CD4-positive, alpha-beta T cell treated with Interleukin-17A for 4 hours (primary cell): ENCODE measurements around the gene KCNMB1.
A peak's percentile ranks its signal among the peaks of the same experiment; 100 is the strongest.

Experiments
- DNase-seq: peaks from one replicate; pipeline ENCODE4 v3.0.0-alpha.2; 2020; ENCODE audit warnings: mixed read lengths

Gene KCNMB1, protein sequence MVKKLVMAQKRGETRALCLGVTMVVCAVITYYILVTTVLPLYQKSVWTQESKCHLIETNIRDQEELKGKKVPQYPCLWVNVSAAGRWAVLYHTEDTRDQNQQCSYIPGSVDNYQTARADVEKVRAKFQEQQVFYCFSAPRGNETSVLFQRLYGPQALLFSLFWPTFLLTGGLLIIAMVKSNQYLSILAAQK

DNA sequence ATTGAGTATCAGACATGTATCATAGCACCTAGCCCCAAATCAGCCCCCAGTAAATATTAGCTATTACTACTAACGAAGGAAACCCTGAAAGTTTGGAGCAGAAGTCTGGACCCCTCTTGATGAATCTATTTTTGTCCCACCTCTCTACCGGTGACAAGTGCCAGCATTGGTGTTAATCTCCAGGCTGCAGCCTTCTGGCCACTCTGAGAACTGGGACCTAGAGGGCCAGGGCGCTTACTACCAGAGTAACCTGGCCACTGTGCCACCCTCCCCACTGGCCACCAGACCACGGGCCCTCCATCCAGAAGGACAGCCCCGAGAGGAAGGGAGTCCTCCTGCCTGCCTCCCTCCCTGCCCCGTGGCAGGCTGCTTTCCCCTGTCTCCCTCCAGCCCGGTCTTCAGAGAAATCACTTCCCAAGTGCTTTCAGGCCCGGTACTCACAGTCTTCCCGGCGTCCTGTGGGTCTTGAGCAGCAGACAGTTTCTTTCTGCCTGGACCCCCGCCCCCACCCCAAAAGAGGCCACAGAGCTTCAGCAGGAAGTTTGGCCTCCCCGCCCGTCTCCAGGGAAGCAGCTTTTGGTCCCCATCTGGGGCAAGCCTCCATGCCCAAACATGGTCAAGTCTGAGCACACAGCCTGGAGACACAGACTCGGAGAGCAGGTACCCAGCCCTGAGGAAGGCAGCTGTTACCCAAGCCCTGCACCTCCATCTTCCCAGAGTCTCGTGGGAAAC, at the start of gene KCNMB1:
Gene KCNMB1, minus strand, starts transcription at position 550 of the 732 bp plus-strand sequence. CDS start 3,920 bp downstream, outside the sequence.
- no peak for DNase-seq

DNA sequence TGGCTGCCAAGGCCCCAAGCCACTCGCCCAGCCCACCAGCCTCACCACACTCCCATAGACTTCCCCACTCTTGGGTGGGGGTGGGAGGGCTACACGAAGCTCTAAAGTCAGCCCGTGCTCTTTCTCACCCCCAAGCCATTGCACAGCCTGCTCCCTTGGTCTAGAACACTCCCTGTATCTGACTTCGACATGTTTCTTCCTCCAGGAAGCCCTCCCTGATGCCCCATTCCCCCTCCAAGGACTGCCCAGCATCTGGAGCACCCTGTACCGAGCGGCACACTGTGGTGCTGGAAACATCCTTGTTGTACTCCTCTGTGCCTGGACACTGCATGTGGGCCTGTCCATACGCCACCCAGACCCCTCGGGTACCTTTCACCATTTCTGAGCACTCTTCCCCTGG, 49.4 kb upstream of the KCNMB1 start:
- no peak for DNase-seq

DNA sequence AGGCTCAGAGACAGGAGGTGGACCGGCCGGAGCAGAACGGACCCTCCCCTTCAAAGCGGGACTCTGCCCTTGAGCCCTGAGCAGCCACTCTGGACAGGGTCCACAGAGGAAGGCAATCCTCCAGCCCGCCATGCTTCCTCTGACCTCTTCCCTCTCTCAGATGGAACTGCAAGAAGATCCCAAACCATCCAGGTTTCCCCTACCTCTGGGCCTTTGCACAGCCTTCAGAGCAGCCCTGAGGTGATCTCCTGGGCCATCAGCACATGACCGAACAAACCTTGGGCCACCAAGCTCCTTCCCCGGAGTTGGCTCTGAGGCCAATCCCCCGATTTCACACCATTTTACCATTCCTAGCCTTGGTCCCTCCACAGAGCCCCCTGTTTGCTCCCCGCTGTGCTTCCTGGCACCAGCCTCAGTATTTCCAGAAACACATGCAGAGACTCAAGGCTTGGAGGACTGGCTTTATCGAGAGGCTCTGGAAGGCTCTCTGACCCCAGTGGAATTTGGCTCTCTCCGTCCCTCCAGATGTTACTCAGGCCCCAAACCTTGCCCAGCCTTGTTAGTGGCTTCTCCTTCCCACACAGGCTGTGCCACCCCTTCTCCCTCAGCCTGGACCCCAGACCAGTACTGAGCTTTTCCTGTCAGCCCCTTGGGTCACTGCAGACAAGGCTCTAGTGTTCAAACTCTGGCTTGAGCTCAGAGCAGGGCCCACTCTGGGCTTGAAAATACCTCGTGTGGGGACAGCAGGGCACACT, 48.6 kb upstream of the KCNMB1 start:
- no peak for DNase-seq

DNA sequence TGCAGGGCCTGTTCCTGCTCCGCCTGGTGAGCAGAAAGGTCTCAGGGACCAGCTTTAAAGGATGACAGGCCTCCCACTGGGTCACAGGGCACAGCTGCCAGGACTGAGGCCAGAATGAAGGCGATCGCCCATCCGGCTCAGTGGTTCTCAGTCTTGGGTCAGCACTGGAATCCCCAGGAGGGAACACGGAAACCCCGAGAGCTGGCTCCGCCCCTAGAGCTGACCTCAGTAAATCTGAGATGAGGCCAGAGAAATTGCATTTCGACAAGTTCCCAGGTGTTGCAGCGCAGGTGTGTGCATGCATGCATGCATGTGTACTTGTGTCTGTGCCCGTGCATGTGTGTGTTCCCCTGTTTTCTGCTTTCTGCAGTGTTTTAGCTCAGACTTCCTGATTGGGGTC, 47.2 kb upstream of the KCNMB1 start:
- DNase-seq = no peak

DNA sequence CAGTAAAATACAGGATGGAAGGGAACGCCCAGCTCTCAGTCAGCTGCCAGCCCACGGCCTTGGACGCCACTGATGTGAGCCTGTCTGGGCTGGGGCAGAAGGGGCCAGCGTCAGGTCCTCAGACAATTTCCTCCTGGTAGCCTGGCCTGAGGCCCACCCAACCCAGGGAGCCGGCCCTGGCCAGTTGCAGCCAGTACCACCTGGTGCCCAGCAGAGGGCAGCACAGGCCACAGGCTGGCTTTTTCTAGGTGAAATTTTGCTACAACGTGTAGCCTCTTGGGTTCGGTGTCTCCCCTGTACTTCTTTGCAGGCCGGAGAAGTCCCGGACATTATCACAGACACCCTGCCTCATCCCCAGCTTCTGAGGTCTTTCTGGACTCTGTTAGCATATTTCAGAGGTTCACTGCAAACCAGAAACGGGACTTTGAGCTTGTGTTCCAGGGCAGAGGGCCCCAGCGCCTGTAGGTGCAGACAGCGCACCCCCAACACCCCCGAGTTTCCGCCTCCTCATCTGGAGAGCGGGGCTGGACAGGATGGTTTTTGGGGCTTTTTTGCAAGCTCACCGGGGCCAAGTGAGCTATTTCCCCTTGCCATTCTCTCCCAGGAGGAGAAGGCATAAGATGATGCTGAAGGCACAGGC, 45.9 kb upstream of the KCNMB1 start:
- DNase-seq = peak; percentile 66

DNA sequence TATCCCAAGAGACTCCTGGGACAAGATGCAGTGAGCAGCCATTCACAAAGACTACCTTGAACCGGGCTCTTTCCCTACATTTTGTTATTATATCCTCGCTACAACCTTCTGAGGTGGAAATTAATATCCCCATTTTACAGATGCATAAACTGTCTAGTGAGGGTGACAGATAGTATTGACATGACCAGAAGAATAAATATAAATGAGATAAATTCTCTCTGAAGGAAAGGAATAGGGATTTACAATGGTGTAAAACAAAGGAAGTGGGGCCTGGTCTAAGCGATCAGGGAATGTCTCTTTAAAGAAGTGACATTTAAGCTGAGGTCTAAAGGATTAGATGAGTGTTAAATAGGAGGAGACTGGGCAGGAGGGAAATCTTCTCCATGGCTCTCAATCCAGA, 43.5 kb upstream of the KCNMB1 start:
- DNase-seq = no peak

DNA sequence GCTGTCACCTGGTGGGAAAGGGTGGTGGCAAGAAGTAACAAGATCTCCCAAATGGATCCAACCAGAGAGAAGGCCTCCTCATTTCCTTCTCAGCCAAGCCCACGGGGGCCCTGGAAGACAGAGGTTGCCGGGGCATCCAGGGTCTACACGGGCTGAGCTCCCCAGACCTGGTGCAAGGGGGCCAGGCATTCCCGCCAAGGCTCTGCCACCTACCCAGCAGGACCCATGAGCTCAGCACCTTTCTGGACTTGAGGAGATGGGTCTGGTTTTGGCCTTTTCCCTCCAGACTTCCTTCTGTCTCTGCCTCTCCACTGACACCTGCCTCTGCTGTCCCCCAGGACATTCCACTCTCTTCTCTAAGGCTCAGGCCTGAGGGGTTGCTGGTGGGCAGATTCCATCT, 42.4 kb upstream of the KCNMB1 start:
- no peak for DNase-seq

DNA sequence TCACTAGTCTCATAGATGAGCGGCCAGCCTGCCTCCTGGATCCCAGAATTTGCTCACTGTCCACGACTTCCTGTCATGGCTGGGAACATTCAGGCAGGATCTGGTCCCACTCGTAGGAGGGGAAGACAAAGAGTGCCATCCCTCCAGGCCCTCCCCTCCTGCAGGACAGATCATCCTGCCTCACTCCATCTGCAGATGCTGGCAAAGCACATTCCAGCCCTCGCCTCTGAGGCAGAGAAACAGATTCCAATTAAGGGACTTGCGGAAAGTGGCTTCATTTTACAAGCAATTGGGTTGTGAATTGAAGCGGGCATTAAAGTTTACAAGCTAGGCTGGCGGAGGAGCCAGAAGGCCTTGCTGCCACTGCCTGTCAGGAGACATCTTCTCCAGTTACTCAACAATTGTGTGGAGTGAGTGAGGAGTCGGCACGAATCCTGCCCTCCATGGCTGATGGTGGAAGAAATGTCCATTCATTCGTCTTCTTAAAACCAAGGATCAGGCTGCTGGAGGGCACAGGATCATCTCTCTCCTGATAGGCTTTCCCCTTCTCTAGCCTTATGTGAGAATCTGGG, 41.8 kb upstream of the KCNMB1 start:
- DNase-seq = no peak

DNA sequence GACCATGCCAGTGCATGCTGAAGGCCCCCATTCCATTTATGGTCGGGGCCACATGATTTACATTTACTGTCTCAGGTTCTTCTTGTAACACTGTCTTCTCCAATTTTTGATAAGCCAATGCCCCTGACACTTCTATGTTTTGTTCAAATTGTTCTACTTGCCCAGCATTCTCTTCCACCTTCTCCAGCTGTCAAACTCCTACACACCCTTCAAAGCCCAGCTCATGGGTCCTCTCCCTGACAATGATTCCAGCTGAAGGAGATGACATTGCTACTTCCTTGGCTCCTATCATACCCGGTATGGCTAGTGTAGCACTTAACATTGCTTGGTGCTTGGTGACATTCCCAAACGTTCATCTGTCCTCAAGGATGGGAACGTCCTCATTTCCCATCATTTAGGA, 41.1 kb upstream of the KCNMB1 start:
- DNase-seq = no peak

DNA sequence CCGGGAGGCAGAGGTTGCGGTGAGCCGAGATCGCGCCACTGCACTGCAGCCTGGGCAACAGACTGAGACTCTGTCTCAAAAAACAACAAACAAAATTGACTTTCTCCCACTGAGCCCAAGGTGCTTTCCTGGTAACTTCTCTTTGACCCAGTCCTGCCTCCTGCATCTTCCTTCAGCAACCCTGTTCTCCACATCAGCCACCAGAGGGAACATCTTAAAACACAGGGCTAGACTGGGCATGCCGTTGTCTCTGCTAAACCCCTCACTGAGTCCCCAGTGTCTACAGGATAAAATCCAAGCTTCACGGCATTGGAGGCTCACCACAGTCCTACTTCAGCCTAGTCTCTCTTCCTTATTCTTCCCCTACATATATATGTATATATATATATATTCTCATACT, 39.8 kb upstream of the KCNMB1 start:
- no peak for DNase-seq

DNA sequence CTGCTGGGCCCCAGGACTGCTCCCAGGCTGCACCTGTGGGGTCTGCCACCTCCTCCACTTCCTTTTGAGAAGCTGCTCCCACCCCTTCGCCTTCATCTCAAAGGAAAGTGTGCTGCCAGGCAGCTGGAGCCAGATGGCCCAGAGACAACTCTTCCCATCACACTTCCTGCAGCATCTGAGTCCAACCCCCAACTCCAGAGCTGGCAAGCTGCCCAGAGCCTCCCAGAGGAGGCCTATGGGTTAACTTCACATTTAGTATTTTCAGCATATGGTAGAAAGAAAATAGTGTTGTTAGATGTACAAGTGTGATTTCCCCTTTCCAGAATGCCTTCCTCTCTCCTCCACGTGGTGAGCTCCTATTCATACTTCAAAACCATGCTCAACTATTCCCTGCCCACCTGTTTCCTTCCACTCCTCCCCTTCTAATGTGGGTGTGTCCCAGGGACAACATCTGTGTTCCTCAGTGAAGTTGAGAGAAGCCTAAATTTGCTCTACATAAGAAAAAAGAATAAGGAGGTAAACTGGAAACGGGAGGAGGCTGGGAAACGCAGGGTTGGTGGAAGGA, 38.6 kb upstream of the KCNMB1 start:
- DNase-seq = no peak

DNA sequence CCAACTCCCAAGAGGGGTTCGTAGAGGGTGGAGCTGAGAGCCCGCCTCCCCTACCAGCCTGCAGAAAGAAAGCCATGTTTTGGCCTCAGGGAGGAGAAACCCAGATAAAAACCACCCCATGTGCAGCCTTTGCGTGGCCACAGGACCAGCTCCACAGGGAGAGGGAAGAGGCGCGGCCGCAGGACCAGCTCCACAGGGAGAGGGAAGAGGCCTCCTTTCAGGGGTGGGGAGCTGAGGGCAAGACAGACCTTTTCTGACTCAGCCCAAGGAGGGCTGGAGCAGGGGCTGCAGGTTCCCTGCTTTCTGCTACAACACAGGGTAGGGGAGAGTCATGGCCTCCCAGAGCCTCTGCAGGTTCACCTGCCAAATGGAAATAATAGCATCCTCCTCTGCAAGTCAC, 37.6 kb upstream of the KCNMB1 start:
- no peak for DNase-seq

DNA sequence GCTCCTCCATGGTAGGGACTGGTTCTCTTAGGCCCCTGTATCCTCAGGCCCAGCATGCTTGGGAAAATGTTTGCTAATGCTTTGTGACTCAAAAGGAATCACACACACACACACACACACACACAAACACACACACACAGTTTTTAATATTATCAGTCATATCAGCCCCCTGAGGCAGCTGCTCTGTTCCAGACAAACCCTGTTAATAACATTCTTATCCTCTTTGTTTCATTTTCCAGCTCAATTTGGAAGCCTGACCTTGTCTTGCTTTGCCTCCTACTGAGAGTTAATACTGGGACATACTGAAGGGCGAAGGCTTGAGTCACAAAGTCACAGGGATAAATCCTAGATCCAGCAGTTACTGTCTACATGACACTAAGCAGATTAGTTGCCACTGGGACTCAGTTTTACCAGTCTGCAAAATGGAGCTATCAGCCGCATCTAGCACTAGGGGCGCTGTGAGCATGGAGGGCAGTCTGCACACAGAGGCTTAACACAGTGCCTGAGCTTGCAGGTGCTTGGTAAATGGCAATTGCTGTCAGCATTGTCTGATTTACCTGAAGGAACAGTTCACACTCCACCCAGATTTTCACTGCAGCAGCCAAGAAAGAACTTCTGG, 37.1 kb upstream of the KCNMB1 start:
- no peak for DNase-seq

DNA sequence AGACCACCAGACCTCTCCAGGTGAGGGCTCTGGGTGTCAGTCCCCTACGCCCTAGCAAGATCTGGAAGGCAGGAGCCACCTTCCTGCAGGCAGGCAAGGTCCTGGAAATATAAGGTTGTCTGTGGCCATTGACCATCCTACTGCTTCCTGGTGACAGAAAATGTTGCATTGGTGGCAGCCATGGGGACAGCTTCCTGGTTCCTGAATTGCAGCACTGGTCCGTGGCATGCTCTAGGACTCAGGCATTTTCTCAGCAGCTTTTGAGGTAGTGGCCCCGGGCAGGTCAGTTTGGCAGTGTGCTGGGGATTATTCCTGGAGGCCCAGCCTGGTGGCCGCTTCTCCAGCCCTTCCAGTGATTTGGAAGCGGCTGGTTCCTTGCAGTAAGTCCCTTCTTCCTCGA, 36.6 kb upstream of the KCNMB1 start:
- DNase-seq = no peak

DNA sequence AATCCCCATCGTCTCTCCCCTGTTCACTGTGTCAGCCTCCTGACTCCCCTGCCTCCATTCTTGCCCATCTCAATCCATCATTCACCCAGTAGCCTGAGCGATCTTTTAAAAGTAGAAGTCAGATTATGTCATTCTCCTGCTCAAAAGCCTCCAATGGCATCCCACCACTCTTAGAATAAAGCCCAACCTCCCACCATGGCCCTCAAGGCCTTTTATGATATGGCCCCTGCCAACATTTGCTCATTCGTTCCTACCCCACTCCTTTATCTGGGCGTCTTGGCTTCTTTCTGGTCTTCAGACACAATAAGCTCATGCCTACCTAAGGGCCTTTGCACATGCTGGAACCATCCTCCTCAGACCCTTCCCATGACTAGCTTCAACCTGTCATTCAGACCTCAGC, 35.5 kb upstream of the KCNMB1 start:
- DNase-seq = no peak

DNA sequence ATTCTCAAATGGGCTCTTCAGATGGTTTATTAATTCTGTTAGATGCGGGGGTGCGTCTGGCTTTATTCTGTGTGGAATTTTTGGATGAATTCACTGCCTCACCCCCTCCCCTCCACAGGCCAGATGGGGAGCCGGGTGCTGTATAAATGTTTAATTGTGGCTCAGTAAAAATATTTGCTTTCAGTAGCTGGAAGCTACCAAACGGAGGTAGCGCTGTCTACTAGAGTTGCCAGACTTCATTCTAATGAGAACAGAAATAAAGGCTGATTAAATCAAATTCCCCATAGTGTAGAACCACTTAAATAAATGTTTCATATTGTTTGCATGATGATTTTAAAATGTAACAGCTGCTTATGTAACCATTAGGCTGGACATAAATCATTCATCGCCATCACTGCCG, 34.5 kb upstream of the KCNMB1 start:
- DNase-seq = no peak

DNA sequence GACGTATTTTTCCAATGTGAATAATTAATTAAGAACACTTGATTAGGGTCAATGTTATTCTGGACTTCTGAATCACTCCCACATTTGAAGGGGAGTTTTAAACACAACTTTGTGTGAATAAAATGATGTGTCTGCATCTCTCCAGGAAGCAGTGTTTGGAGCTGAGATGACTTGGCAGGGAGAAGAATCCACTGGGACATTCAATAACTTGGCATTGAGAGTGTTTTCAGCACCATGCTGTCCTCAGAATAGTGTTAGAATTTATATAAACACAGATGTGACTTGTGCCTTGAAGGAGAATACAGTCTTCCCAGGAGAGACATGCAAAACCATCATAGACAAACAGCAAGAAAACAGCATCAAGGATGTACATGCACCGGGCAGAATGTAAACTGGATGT, 32.7 kb upstream of the KCNMB1 start:
- DNase-seq = no peak

DNA sequence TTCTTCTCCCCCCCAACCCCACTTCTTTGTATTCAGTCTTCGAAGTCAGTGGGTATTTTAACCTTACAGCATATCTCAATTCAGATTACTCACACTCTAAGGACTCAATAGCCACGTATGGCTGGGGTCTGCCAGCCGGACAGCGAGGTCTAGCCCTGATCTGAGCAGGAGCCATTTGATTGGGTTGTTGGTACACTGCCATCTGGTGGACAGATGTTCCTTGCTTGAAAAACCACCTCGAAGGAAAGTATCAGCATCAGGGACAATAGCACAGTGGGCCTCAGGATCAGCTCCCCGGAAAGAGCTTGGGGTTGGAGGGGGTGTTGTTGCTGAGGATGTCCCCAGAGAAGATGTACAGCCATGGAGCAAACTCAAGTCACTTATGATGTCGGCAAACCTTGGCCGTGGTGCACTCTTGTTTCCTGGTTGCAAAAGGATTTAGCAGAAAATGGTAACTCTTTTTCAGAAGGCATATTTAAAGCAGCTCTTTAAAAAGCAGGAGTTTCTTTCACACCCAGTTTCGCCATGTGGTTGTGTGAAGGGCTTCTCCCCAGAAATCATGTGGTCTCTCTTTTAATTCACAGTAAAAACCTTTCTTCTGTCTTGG, 31.7 kb upstream of the KCNMB1 start:
- peak; percentile 70 for DNase-seq

DNA sequence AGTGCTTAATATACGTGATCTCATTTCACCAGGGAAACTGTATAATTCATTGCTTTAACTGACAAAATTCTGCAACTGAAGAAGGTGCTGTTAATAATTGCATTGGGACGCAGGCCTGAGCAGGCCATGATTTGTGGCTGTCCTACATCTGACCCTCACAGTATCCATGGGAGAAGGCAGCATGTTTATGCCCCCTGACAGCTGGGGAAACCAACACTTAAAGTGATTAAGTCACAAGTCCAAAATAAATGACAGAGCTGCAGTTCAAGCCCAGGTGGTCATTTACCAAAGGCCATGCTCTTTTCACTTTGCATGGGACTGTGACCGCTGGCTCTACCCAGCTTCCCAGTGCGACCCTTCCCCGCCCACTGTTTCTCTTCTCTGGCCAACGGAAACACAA, 30.5 kb upstream of the KCNMB1 start:
- no peak for DNase-seq

DNA sequence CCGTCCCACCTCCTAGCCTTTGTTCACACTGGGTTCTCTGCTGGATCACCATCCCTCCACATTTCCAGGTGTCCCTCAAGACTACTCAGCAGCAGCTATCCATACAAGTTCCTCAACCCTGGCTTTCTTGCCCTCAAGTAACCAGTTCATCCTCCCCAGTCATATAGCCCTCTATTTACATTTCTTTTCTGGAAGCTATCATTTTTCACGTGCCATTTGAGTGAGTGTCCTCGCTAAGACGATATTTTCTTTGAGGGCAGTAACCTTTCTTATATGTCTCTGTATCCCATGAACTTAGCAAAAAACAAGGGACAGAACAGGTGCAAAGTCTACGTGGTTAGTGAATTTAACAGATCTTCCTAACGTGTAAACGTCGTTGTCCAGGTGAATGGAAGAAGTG, 29.6 kb upstream of the KCNMB1 start:
- no peak for DNase-seq

DNA sequence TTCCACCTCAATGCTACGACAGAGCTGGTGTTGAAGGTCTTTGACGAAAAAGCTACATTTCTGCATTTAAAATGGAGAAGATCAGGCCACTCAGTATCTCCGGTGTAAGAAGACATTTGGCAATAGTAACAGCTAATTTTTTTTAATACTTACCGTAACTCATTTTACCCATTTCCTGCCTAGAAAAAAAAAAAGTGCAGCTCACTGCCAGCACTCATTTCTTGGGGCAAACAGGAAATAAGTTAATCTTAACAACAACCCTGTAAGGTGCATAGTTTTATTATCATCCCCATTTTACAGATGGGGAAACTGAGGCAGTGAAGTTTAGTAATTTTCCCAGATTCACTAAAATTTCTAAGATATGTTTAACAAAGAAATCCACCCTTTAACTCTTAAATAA, 27.4 kb upstream of the KCNMB1 start:
- DNase-seq = no peak

DNA sequence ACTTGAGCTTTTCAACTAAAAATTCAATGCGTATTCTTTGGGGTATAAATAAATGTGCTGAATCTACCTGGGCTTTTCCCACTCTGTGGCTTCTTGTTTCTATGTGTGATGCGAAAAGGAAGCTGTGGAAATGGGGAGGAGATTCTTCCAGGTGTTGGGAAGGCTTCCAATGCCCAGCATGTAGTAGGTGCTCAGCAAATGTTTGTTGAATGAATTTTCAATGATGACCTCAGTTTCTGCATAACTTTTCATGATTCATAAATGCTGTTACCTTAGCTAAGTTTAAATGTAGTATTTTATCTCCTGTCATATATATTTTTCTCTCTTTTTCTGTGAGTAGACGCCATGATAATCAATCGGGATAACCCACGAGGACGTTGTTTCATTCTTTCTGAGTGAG, 25.6 kb upstream of the KCNMB1 start:
- no peak for DNase-seq
